Caco-2 (cell line): ENCODE results near the gene TDRD12. TPM values are rescaled to one million over a fixed set of nuclear protein-coding genes. Genes with fewer than 3 reads are reported as not detected.

ENCODE experiments used
- BruUV-seq: library from RNA; stranded (reverse); fragments of 400-500 nt; replicated peaks from 2 replicates; lab custom pipeline; 2021; lab: Mats Ljungman, UMichigan
- CTCF ChIA-PET: fragments of 300-600 bp; sonication (Branson Sonifier 250); formaldehyde crosslinking; loops from one replicate; lab custom pipeline; 2022; ENCODE audit warnings: antibody characterized with exemption; lab: Charles Lee
- POLR2A ChIA-PET: fragments of 300-600 bp; sonication (Branson Sonifier 250); formaldehyde crosslinking; loops from one replicate; lab custom pipeline; 2022; ENCODE audit warnings: antibody characterized with exemption; lab: Charles Lee
- DNase-seq, 2 experiments: peaks; one replicate each; pipeline versions ENCODE4 v3.0.0 to v3.0.0-alpha.2; 2020 to 2022
- H3K27me3 ChIP-seq: replicated peaks from 2 replicates; pipeline ENCODE4 v1.6.0; 2011; ENCODE audit warnings: low read length; ENCODE audit not compliant: control insufficient read depth, insufficient read depth
- H3K36me3 ChIP-seq: 2 replicates; pipeline ENCODE4 v1.5.1; 2011; ENCODE audit warnings: low read length; ENCODE audit not compliant: control insufficient read depth, insufficient read depth
- H3K4me1 ChIP-seq: fragments of 250-450 bp; sonication (Bioruptor Pico); 2 replicates; pipeline ENCODE4 v1.5.1; 2020; ENCODE audit warnings: mild to moderate bottlenecking
- H3K4me3 ChIP-seq: 2 replicates; pipeline ENCODE4 v1.5.1; 2011; ENCODE audit warnings: low read depth, mild to moderate bottlenecking, control low read depth, low read length
- H3K9me3 ChIP-seq: fragments of 250-450 bp; sonication (Bioruptor Pico); 2 replicates; pipeline ENCODE4 v1.5.1; 2020; ENCODE audit warnings: mild to moderate bottlenecking, moderate library complexity
- H3K27ac Mint-ChIP-seq: one replicate; pipeline ENCODE4 v1.8.0; 2022; ENCODE audit warnings: mixed read lengths; ENCODE audit not compliant: unreplicated experiment
- H3K27me3 Mint-ChIP-seq: one replicate; pipeline ENCODE4 v1.8.0; 2022; ENCODE audit warnings: mixed read lengths; ENCODE audit not compliant: insufficient read depth, unreplicated experiment
- H3K36me3 Mint-ChIP-seq: one replicate; pipeline ENCODE4 v1.8.0; 2022; ENCODE audit warnings: mild to moderate bottlenecking, mixed read lengths; ENCODE audit not compliant: insufficient read depth, unreplicated experiment
- H3K4me1 Mint-ChIP-seq: one replicate; pipeline ENCODE4 v1.8.0; 2022; ENCODE audit warnings: low read depth, mixed read lengths; ENCODE audit not compliant: unreplicated experiment
- H3K4me3 Mint-ChIP-seq: one replicate; pipeline ENCODE4 v1.8.0; 2022; ENCODE audit warnings: mild to moderate bottlenecking, moderate library complexity, mixed read lengths; ENCODE audit not compliant: unreplicated experiment
- H3K9me3 Mint-ChIP-seq: one replicate; pipeline ENCODE4 v1.8.0; 2022; ENCODE audit warnings: mixed read lengths; ENCODE audit not compliant: unreplicated experiment
- CTCF ChIP-seq, 2 experiments: fragments of 200-600 bp in 1 of 2; IDR thresholded peaks; 1 replicate in 1 of 2; 2 replicates in 1 of 2; pipeline versions ENCODE4 v1.5.1 to v1.8.0; 2011 to 2022; ENCODE audit warnings: antibody characterized with exemption in 1 of 2, control low read depth in 1 of 2, inconsistent platforms in 1 of 2, low read depth in 1 of 2, low read length in 1 of 2, mild to moderate bottlenecking in 1 of 2, moderate library complexity in 1 of 2; ENCODE audit not compliant: insufficient read depth in 1 of 2, severe bottlenecking in 1 of 2, unreplicated experiment in 1 of 2
- intact Hi-C: fragments of 100-400 bp; cut with micrococcal nuclease; formaldehyde crosslinking; loops from one replicate; pipeline ENCODE4 v1.10.0; 2022; ENCODE audit not compliant: unreplicated experiment
- total RNA-seq: library from RNA; stranded (reverse); gene quantifications from 2 replicates; pipeline ENCODE4 v1.2.3, GENCODE V29; 2022

TDRD12 gene
- total RNA-seq, 1 experiment from 2014 or later = 0.11 TPM

GRCh38 chr19:32859591-32859990, 140.0 kb downstream of the TDRD12 start:
- Mint-ChIP-seq H3K4me3 (no peak overlapping the region), H3K36me3 (no peaks in the 10 kb centered on the region), H3K4me1 (no peaks in the 10 kb centered on the region), H3K27ac (no peak overlapping the region), H3K9me3 (no peaks in the 10 kb centered on the region), H3K27me3 (no peaks in the 10 kb centered on the region)
- no TSS peak for BruUV-seq
- Histone ChIP-seq H3K27me3 (no peaks in the 10 kb centered on the region), H3K36me3 (no peaks in the 10 kb centered on the region), H3K9me3 (no peaks in the 10 kb centered on the region), H3K4me3 (no peak overlapping the region), H3K4me1 (no peaks in the 10 kb centered on the region)
- ChIA-PET POLR2A (no interaction called here), CTCF (no interaction called here)
- intact Hi-C loops = no loop called here
- TF ChIP-seq CTCF (IDR thresholded peaks at IDR 0.05; ENCODE audit: insufficient read depth in 1 of 2, low read depth in 1 of 2, low read length in 1 of 2, severe bottlenecking in 1 of 2, unreplicated experiment in 1 of 2) = no peak
- DNase-seq = no peak

DNA sequence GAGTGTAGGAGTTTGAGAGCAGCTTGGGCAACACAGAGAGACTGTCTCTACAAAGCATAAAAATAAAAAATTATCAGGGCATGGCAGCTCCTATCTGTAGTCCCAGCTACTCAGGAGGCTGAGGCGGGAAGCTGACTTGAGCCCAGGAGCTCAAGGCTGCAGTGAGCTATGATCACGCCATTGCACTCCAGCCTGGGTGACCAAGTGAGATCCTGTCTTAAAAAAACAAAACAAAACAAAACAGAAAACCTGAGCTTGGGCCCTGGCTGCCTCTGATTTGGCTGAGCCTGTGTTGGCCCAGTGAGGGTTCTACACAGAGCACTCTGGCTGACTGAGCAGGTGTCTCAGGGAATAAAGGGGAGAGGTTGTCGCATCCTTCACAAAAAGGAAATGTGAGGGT, 142.0 kb downstream of the TDRD12 start:
- intact Hi-C loops = no loop called here
- Mint-ChIP-seq H3K4me3 (no peak overlapping the region), H3K36me3 (no peaks in the 10 kb centered on the region), H3K27ac (no peak overlapping the region), H3K9me3 (no peaks in the 10 kb centered on the region), H3K4me1 (no peaks in the 10 kb centered on the region), H3K27me3 (no peaks in the 10 kb centered on the region)
- H3K36me3 ChIP-seq = no peaks in the 10 kb centered on the region
- H3K4me3 ChIP-seq = no peak overlapping the region
- no TSS peak for BruUV-seq
- CTCF ChIA-PET = no interaction called here
- POLR2A ChIA-PET = no interaction called here
- TF ChIP-seq CTCF (IDR thresholded peaks at IDR 0.05; ENCODE audit: insufficient read depth in 1 of 2, low read depth in 1 of 2, low read length in 1 of 2, severe bottlenecking in 1 of 2, unreplicated experiment in 1 of 2) = no peak
- H3K9me3 ChIP-seq = no peaks in the 10 kb centered on the region
- H3K4me1 ChIP-seq = no peaks in the 10 kb centered on the region
- no peak for DNase-seq
- H3K27me3 ChIP-seq = no peaks in the 10 kb centered on the region

GRCh38 chr19:32862173-32862572, 142.6 kb downstream of the TDRD12 start:
- H3K36me3 ChIP-seq = no peaks in the 10 kb centered on the region
- no peaks in the 10 kb centered on the region for H3K27me3 ChIP-seq
- TF ChIP-seq CTCF (IDR thresholded peaks at IDR 0.05; ENCODE audit: insufficient read depth in 1 of 2, low read depth in 1 of 2, low read length in 1 of 2, severe bottlenecking in 1 of 2, unreplicated experiment in 1 of 2) = no peak
- ChIA-PET CTCF (no interaction called here), POLR2A (no interaction called here)
- Mint-ChIP-seq H3K36me3 (no peaks in the 10 kb centered on the region), H3K27ac (no peak overlapping the region), H3K9me3 (no peaks in the 10 kb centered on the region), H3K27me3 (no peaks in the 10 kb centered on the region), H3K4me3 (no peak overlapping the region), H3K4me1 (no peaks in the 10 kb centered on the region)
- H3K4me1 ChIP-seq = no peaks in the 10 kb centered on the region
- DNase-seq = no peak
- BruUV-seq = no TSS peak
- intact Hi-C loops = no loop called here
- H3K4me3 ChIP-seq = no peak overlapping the region
- H3K9me3 ChIP-seq = no peaks in the 10 kb centered on the region
